Stimulated activated CD8-positive, alpha-beta memory T cell treated with anti-CD3 and anti-CD28 coated beads, Interleukin-4, amount 100 ng/mL, for 24 hours (primary cell): ENCODE data around the gene EIF3K.
"Not testable (repeated sequence)": the region's sequence is repeated elsewhere in the genome, so short reads cannot be mapped to it uniquely, and the experiment has no call there.

ENCODE experiments used
- DNase-seq: peaks from one replicate; pipeline ENCODE4 v3.0.0-alpha.2; 2020; ENCODE audit warnings: low read depth

EIF3K gene

DNA sequence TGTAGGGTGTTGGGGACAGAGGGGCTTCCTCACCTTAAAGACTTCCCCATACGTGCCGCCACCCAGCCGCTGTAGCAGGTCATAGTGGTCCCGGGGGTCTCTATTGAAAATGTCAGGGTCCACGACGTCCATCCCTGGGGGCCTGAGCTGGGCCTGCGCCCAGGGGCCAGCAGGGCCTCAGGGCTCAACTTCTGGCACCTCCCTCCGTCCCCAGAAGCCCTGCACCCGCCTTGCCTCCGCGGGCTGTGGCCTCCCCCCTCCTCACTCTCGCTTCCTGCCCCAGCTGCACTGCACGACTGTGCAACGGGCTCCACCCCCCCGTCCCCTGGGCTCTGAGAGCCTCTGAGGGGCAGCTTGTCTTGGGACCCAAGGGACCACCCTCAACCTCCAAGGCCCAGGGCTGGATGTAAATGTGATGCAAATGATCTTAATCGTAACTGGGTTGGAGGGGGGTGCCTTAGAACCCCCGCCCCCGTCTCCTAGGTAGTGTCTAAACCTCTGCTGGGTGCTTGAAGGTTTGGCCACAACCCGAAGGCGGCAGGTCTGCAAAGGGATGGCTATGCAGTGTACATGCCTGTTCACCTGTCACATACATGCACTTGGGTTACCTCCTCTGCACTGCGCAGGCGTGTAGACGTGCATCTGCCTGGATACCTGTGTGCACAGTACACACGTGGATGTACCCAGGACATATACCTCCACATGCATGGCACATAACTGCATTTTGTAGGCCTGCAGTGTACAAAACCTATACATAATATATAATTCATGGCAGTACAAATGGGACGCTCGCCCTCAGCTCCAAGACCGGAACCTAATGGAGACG is 1.0 kb upstream of the EIF3K start, which contains the start of gene MAP4K1:
Gene MAP4K1, minus strand, starts transcription at position 190 of the 826 bp plus-strand sequence. Its CDS starts 58 bp downstream, at position 132.
- peak; percentile 65 for DNase-seq

DNA sequence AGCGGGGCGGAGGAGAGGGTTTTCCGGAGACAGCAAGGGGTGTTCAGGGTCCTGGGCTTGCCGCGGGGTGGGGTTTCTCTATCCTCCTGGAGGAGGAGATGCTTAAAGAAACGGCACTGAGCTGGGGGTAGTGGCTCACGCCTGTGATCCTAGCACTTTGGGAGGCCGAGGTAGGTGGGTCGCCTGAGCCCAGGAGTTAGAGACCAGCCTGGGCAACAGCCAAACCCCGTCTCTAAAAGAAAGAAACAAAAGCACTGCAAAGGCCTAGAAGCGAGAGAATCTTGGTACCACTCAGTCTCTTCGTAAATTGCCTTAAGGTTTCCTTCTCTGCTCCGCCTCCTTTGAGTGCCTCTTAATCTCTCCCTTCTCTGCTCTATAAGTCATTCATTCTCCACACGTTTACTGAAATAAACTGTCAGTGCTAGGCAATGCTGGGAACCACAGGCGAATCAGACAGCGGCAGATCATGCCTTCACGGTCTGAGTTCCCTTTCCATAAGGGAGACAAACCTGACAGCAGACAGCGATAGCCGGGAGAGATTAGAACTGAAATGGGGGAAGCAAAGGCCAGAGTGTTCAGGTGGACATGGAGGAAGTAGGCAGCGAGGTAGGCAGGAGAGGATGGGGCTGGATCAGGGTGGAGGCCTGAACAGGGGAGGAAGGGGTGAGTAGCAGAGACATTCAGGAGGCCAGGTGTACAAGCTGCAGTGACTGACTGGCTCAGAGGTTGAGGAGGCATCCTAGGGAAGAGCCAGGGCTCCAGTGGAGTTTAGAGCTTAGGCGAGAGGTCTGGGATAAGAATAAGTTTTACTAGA is 580 bp downstream of the EIF3K start:
- DNase-seq: no peak

DNA sequence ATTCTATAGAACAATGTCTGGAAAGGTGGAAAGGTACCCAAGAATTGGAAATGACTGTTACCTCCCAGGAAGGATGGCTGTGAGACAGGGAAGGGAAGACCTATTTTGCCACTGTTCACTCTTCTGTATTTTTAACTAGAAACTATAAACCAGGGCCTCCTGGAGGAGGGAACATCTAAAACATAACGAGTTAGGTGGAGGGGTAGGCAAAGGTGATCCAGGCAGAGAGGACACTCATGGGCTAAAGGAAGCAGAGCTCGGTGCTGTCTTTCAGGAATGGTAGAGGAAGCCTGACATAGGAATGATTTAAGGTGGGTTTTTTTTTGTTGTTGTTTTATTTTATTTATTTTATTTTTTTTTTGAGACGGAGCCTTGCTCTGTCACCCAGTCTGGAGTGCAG is 5.8 kb downstream of the EIF3K start:
- no peak for DNase-seq

DNA sequence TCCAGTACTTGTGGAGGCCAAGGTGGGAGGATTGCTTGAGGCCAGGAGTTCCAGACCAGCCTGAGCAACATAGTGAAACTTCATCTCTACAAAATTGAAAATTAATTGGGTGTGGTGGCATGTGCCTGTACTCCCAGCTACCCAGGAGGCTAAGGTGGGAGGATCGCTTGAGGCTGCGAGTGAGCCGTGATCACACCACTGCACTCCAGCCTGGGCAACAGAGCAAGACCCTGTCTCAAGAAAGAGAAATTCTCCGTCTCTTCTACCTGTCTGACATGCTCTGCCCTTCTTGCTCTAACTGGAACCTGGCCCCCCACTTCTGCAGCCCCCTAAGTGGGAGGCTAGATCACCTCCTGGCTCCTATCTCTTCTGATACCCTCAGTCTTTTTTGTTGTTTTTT is 7.4 kb downstream of the EIF3K start:
- no peak for DNase-seq

DNA sequence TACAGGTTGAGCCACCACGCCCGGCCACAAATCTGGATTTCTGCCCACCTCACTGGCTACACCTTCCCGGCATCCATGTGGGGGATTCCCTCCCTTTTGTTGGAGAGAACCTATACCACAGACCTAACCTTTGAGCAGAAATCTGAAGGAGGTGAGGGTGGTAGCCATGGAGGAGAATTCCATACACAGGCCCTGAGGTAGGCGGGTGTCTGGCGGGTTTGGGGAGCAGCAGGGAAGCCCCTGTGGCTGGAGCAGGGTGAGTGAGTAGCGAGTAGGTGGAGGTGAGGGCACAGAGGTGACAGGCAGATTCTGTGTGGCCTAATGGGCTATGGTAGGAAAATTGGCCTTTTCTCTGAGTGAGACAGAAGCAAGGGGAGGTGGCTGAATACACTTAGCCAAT is 10.6 kb downstream of the EIF3K start:
- DNase-seq: no peak

DNA sequence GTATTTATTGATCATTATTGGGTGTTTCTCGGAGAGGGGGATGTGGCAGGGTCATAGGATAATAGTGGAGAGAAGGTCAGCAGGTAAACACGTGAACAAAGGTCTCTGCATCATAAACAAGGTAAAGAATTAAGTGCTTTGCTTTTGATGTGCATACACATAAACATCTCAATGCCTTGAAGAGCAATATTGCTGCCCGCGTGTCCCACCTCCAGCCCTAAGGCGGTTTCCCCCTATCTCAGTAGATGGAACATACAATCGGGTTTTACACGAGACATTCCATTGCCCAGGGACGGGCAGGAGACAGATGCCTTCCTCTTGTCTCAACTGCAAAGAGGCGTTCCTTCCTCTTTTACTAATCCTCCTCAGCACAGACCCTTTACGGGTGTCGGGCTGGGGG is 12.3 kb downstream of the EIF3K start:
- DNase-seq: not testable (repeated sequence)

DNA sequence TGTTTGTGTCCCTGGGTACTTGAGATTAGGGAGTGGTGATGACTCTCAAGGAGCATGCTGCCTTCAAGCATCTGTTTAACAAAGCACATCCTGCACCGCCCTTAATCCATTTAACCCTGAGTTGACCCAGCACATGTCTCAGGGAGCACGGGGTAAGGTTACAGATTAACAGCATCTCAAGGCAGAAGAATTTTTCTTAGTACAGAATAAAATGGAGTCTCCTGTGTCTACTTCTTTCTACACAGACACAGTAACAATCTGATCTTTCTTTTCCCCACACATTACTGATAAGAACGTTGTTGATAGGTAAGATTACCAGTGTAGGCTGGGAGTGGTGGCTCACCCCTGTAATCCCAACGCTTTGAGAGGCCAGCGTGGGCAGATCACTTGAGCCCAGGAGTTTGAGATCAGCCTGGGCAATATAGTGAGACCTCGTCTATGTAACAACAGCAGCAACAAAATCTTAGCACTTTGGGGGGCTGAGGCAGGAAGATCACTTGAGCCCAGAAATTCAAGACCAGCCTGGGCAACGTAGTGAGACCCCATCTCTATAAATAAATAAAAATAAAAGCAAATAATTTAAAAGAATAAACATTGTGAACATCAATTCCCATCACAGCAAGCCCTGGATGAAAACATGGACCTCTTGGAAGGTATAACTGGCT is 13.0 kb downstream of the EIF3K start:
- DNase-seq: not testable (repeated sequence)

DNA sequence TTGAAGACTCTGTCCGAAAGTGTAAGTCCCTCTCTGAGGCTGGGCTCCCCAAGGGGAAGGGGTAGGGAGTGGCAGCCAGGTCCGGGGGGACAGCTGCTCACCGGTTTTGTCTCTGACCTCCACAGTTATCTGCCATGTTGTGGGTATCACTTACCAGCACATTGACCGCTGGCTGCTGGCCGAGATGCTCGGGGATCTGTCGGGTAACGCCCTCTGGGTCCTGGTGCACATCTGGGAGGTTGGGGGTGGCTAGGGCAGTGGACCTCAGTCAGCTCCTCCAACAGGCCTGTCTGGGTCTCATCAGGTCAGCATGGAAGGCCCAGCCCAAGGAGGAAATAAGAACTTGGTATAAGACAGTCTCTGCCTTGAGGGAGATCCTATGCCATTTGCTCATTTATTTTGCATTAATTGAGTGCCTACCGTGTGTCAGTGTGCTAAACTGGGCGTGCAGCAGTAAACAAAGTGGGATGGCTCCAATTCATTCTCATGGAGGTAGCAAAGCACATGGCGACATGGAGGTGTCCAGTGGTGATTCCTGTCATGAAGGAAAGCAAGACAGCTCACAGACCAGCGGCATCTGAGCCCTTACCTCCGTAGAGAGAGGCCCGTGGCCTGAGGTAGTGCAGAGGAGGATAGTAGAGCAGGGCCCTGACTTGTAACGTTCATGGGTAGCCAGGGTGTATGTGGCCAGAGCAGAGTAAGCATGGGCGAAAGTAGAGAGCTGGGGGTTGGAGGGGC is 13.7 kb downstream of the EIF3K start:
- DNase-seq: no peak

DNA sequence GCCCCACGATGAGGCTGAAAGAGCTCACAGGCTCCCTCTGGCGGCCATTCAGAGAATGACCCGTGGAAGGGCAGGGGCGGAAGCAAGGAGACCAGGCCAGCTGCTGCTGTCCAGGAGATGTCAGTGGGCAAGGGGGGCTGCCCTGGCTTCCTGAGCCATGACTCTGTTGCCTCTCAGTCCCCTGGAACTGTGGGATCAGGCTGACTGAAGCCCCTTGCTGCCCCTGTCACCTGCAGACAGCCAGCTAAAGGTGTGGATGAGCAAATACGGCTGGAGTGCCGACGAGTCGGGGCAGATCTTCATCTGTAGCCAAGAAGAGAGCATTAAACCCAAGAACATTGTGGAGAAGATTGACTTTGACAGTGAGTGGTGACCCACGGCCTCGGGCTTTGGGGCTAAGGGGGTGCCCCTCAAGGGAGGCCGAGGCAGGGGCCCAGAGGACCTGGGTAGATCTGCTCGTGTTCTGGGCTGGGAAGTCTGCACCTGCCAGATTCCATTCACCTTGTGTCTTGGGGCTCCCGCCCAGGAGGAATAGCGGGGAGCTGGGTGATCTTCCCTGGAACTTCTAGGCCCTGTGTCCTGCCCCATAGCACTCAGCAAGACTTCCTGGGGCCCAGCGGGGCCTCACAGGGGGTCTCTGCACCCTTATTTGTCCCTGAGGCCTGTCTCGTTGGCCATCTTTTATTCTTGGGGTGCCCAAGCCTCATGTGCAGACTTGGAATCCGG is 15.9 kb downstream of the EIF3K start:
- peak; percentile 50 for DNase-seq

DNA sequence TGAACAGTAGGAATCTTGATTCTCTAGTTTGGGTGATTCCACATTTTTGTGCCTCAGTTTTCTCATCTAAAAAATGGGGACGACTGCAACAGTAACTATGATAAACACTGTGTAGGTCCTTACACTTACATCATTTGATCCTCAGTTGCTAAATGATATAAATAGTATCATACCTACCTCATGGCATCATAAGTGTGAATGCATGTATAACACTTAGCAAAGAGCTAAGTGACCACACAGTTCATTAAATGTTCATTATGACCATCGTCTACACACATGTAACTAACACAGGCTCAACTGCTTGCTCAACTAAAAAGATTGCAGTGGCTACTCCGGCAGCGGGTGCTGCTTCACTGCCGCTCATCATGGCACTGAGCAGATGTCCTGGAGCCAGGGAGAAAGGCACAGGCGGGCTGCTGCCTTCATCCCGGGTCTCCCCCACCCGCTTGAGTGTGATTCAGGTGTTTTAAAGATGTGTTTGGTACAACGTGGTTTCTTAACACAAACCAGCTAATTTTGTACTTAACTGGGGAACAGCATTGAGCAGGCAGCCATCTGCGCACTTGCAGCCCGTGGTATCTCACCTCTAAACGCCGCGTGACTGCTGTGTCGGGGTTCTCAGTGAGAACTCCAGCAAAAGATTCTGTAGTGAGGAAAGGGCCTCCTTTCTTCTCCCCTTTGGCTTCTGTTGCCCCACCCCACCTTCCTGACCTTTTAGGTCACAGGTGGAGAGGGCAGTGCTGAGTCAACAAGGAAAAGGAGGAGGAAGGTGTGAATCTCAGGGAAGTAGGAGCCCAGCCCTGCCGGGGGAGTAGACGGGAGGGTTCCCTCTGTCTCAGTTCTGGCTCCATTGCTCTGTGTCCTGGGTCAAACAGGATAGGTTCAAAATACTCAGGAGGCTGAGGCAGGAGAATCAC is 16.8 kb downstream of the EIF3K start:
- no peak for DNase-seq

DNA sequence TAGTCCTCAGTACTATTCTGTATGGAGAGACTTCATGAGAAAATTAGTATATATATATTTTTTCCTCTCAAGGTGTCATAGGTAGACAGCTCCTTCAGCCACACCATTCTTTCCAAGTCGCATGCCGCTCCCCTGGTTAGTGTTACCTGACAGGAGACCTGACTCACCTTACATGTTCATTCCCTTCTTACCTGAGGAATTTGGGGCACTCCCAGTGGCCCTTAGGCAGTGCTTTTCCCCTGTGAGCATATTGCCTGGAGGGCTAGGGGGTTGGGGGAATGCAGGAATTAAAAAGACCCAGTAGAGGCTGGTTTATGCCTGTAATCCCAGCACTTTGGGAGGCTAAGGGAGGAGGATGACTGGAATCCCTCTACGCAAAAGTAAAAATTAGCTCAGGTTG is 19.5 kb downstream of the EIF3K start:
- DNase-seq: no peak

DNA sequence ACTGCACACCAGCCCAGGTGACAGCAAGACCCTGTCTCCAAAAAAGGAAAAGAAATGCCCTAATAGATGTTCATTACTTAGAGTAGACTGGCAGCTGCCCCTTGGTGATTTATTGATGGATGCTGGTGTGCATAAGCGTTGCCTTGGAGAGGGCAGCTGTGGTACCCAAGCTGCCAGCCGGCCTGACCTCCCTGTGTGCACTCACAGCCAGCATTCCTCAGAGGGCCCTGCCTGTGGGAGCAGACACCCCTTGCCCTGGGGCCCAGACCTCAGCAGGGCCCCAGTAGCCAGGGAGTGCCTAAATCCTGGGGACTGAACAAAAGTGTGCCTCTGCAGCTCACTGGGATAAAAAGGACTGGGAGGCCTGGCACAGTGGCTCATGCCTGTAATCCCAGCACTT is 20.7 kb downstream of the EIF3K start:
- DNase-seq: no peak

DNA sequence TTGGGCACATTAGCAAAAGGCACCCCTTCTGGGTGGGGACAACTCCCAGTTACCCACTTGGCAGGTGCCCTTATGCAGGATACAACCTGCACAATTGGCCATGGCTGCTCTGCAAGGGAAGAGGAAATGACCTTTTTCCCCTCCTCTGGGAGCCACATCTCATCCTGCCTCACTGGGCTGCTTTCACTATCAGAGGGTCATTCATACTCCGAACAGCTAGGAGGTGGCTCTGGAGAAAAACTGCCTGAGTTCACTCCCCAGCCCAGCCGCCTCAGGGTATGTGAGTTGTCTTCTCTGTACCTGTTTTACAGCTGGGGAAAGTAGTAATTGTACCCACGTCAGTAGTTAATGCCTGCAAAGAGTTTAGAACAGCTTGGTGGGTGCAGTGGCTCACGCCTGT is 21.4 kb downstream of the EIF3K start:
- no peak for DNase-seq

DNA sequence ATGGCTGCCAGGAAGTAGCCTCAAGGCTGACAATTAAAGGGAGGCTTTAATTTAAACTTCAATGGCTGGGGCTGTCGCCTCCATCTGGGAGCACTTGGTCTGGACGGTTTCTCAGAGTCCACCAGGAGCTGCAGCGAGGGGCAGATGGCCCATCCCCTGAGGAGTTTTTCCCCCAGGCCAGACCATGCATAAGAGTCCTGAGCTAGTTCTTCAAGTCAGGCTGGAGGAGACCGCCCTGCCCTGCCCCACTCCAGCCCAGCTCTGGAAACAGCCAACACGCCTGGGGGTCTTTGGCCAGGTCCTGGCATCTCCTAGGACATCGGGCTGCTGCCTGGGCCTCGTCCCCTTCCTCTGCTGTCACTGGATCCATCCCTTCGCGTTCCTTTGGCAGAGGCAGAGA is 23.2 kb downstream of the EIF3K start:
- DNase-seq: no peak

DNA sequence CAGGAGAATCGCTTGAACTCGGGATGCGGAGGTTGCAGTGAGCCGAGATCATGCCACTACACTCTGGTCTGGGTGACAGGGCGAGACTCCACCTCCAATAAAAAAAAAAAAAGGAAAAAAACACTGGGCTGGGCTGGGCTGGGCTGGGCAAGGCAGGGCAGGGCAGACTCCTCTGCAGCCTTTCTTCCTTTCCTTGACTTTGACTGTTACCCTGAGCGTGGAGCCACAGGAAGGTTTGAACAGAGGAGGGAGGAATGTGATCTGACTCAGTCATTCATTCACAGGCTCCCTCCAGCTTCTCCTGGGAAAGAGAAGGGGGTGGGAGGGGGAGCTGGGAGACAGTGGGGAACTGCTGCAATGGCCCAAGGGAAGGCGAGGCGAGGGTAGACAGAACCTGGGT is 25.7 kb downstream of the EIF3K start:
- no peak for DNase-seq

DNA sequence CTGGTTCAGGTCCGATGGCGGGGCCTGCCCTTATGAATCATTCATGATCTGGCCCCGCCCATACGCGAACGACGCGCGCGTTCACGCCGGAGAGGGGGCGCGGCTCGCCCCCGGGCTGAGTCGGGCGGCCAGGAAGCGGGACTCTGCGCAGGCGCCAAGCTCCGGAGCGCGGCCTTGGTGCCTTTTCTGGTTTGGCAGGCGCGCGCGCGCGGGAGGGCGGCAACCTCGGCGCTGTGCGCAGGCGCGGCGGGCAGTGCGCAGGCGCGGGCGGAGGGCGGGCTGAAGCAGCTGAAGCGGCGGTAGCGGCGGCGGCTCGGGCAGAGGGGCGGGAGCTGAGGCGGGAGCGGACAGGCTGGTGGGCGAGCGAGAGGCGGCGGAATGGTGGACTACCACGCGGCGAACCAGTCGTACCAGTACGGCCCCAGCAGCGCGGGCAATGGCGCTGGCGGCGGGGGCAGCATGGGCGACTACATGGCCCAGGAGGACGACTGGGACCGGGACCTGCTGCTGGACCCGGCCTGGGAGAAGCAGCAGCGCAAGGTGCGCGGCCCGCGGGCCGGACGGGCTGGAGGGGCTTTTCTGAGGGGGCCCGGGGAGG is 28.5 kb downstream of the EIF3K start, which contains the start of gene ACTN4:
Gene ACTN4, plus strand, starts transcription at position 282 of the 598 bp plus-strand sequence. Its CDS starts 97 bp downstream, at position 379.
- DNase-seq: peak; percentile 100

DNA sequence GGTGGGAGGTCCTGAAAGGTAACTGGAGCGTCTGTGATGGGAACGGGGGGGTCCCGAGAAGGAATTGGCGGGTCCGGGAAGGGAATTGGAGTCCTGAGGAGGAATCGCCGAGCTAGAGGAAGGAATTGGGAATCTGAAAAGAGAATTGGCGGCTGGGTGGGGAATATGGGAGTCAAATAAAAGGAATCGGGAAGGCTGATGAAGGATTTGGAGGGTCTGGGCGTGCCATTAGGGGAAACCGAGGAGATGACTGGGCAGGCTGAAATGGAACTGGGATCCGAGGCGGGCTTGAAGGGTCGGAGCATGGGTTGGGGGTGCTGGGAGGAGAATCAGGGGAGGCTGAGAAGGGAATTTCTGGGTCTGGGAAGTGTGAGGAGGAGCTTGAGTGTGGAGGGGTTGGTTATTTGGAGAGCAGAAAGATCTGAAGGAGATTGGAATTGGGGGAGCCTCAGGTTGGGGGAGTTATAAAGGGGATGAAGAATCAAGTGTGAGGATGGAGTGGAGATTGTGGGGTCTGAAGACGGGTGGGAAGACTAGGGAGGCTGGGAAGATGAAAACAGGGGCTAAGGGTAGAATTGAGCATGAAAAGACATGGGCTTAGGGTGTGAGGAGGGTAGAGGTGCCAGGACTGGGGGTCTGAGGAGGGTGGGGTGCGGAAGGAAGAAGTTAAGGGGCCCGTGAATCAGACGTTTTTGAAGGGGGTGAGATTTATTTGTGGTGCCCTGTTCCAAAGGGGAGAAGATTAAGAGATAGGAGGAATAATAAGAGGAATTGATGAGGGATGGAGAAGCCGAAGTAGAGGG is 29.2 kb downstream of the EIF3K start:
- no peak for DNase-seq

DNA sequence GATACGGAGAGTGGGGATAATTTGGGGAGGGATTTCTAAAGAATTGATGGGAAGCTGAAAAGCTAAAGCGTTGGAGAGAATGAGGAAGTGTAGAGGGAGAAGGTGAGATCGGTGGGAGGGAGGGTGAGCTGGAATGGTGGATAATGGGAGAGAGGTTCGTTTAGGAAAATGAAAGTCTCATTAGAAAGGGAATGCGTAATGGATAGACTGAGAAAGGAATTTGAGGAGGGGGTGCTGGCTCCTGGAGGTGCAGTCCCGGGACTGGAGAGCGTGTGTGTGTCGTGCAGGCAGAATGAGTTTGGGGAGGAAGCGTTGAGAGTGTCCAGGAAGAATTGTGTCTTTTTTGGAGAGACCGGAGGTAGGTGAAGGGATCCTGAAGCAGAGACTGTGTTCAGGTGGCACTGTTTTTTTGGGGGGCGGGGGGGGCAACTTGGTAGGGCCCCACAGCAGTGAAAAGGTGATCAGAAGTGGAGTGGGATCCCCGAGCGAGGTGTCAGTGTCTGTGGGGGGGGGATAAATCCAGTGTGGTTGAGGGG is 29.8 kb downstream of the EIF3K start:
- no peak for DNase-seq
